NB4 (cell line): ENCODE data around the gene AURKA.

ENCODE experiments used
- DNase-seq: peaks from one replicate; pipeline ENCODE4 v3.0.0; 2010; ENCODE audit warnings: low read depth
- H3K4me3 ChIP-seq: one replicate; pipeline ENCODE4 v1.5.1; 2011; ENCODE audit warnings: mild to moderate bottlenecking, low read depth, low read length, moderate library complexity
- CTCF ChIP-seq: IDR thresholded peaks from one replicate; pipeline ENCODE4 v1.5.1; 2012; ENCODE audit warnings: low read depth, low read length
- MAX ChIP-seq: IDR thresholded peaks from 2 replicates; pipeline ENCODE4 v1.6.1; 2011; ENCODE audit warnings: low read depth, low read length
- MYC ChIP-seq: IDR thresholded peaks from 2 replicates; pipeline ENCODE4 v1.6.1; 2011; ENCODE audit warnings: low read depth, low read length
- POLR2A ChIP-seq: IDR thresholded peaks from 2 replicates; pipeline ENCODE4 v1.6.1; 2011; ENCODE audit warnings: mild to moderate bottlenecking; ENCODE audit not compliant: insufficient read length; ENCODE audit errors: extremely low read depth

Gene AURKA

GRCh38 chr20:56429502-56429901 is 37.5 kb upstream of the AURKA start:
- DNase-seq, result peak; percentile 63
- TF ChIP-seq MYC, result no peak
- TF ChIP-seq CTCF, result no peak
- peak; percentile 21; the same call in 1 of the 2 replicates for TF ChIP-seq MAX
- no peak overlapping the region for H3K4me3 ChIP-seq

GRCh38 chr20:56428881-56429280 is 36.9 kb upstream of the AURKA start:
- TF ChIP-seq POLR2A (no peak), CTCF (no peak), MAX (no peak), MYC (no peak)
- no peak for DNase-seq
- H3K4me3 ChIP-seq, result no peak overlapping the region

GRCh38 chr20:56428410-56428809 is 36.4 kb upstream of the AURKA start:
- H3K4me3 ChIP-seq, result no peak overlapping the region
- no peak for TF ChIP-seq CTCF
- no peak for TF ChIP-seq MAX
- no peak for TF ChIP-seq MYC
- TF ChIP-seq POLR2A, result no peak
- DNase-seq, result no peak

- no peak overlapping the region for H3K4me3 ChIP-seq
- 0 out of 2 replicates have a peak, but pooled peaks have one; percentile 15 for TF ChIP-seq MYC
- no peak for TF ChIP-seq CTCF
- DNase-seq, result peak; percentile 64
Measured at GRCh38 chr20:56427797-56428196, 35.8 kb upstream of the AURKA start.

GRCh38 chr20:56426926-56427325 is 34.9 kb upstream of the AURKA start:
- no peak for DNase-seq
- TF ChIP-seq POLR2A, result no peak
- no peak for TF ChIP-seq MYC
- no peak for TF ChIP-seq MAX
- no peak for TF ChIP-seq CTCF

GRCh38 chr20:56426026-56426425 is 34.0 kb upstream of the AURKA start:
- TF ChIP-seq MAX (no peak), MYC (no peak)
- DNase-seq, result no peak
- H3K4me3 ChIP-seq, result no peak overlapping the region

More at GRCh38 chr20:56426926-56427325, 34.9 kb upstream of the AURKA start:
- H3K4me3 ChIP-seq, result no peak overlapping the region
